OCI-LY1 (cell line): ENCODE results near the gene RNU1-4.
"Not testable (repeated sequence)": the region's sequence is repeated elsewhere in the genome, so short reads cannot be mapped to it uniquely, and the experiment has no call there.

Experiments used
- H2AFZ ChIP-seq: fragments of 200-600 bp; sonication (generic), shearing (Covaris generic); 2 replicates; pipeline ENCODE4 v1.6.0; 2014; ENCODE audit warnings: antibody characterized with exemption, mild to moderate bottlenecking, low read length
- H3F3A ChIP-seq: fragments of 200-600 bp; sonication (generic), shearing (Covaris generic); 2 replicates; pipeline ENCODE4 v1.6.0; 2014; ENCODE audit warnings: mild to moderate bottlenecking, antibody characterized with exemption, low read length, moderate library complexity; ENCODE audit not compliant: insufficient read depth
- H3K27ac ChIP-seq: fragments of 200-600 bp; sonication (generic); 2 replicates; pipeline ENCODE4 v1.5.1; 2014; ENCODE audit warnings: low read length, mixed run types, mild to moderate bottlenecking, low read depth; ENCODE audit not compliant: poor library complexity, severe bottlenecking
- H3K27me3 ChIP-seq: fragments of 200-600 bp; sonication (generic); 2 replicates; pipeline ENCODE4 v1.6.0; 2014; ENCODE audit warnings: antibody characterized with exemption, mild to moderate bottlenecking, low read length, moderate library complexity; ENCODE audit not compliant: insufficient read depth
- H3K36me3 ChIP-seq: fragments of 200-600 bp; sonication (generic); 2 replicates; pipeline ENCODE4 v1.6.1; 2014; ENCODE audit warnings: mild to moderate bottlenecking, antibody characterized with exemption, low read length, moderate library complexity, mixed read lengths; ENCODE audit not compliant: insufficient read depth
- H3K4me1 ChIP-seq: fragments of 200-600 bp; sonication (generic); 2 replicates; pipeline ENCODE4 v1.5.1; 2014; ENCODE audit warnings: mild to moderate bottlenecking, low read length, moderate library complexity; ENCODE audit not compliant: insufficient read depth, severe bottlenecking
- H3K4me2 ChIP-seq: fragments of 200-600 bp; sonication (generic), shearing (Covaris generic); 2 replicates; pipeline ENCODE4 v1.6.1; 2014; ENCODE audit warnings: low read length
- H3K4me3 ChIP-seq: fragments of 200-600 bp; sonication (generic); 2 replicates; pipeline ENCODE4 v1.5.1; 2014; ENCODE audit warnings: low read length, low read depth, mild to moderate bottlenecking, mixed read lengths; ENCODE audit not compliant: poor library complexity, severe bottlenecking
- H3K79me2 ChIP-seq: fragments of 200-600 bp; shearing (Covaris generic); 2 replicates; pipeline ENCODE4 v1.6.1; 2016; ENCODE audit warnings: mixed run types, low read length, mixed read lengths; ENCODE audit not compliant: insufficient read depth
- H3K9ac ChIP-seq: fragments of 200-600 bp; sonication (generic), shearing (Covaris generic); 2 replicates; pipeline ENCODE4 v1.6.1; 2014; ENCODE audit warnings: mild to moderate bottlenecking, low read length, mixed read lengths
- H3K9me2 ChIP-seq: fragments of 200-600 bp; sonication (generic), shearing (Covaris generic); 2 replicates; pipeline ENCODE4 v1.6.1; 2014; ENCODE audit warnings: low read depth, mild to moderate bottlenecking, low read length, mixed read lengths
- H3K9me3 ChIP-seq: fragments of 200-600 bp; shearing (Covaris generic); 2 replicates; pipeline ENCODE4 v1.6.1; 2014; ENCODE audit warnings: low read length, mixed read lengths
- H4K20me1 ChIP-seq: fragments of 200-600 bp; sonication (generic), shearing (Covaris generic); 2 replicates; pipeline ENCODE4 v1.6.0; 2016; ENCODE audit warnings: mild to moderate bottlenecking, low read length; ENCODE audit not compliant: insufficient read depth

RNU1-4 gene

GRCh38 chr1:16710618-16711017 is 29.7 kb upstream of the RNU1-4 start:
- H3F3A ChIP-seq, H3K9me2 ChIP-seq, H2AFZ ChIP-seq, H4K20me1 ChIP-seq, H3K4me1 ChIP-seq, H3K27ac ChIP-seq, H3K27me3 ChIP-seq, H3K79me2 ChIP-seq, H3K9me3 ChIP-seq, H3K9ac ChIP-seq, H3K4me3 ChIP-seq, H3K36me3 ChIP-seq, H3K4me2 ChIP-seq: not testable (repeated sequence)

- not testable (repeated sequence) for H3K27ac ChIP-seq, H3K4me1 ChIP-seq, H3K4me3 ChIP-seq, H3K27me3 ChIP-seq, H3K4me2 ChIP-seq, H3K9ac ChIP-seq, H2AFZ ChIP-seq, H3K36me3 ChIP-seq, H4K20me1 ChIP-seq, H3K79me2 ChIP-seq, H3K9me2 ChIP-seq, H3F3A ChIP-seq, H3K9me3 ChIP-seq
Measured at GRCh38 chr1:16712131-16712530, 28.2 kb upstream of the RNU1-4 start.

- H3K4me3 ChIP-seq, H3F3A ChIP-seq, H4K20me1 ChIP-seq, H3K4me1 ChIP-seq, H3K36me3 ChIP-seq, H3K9me2 ChIP-seq, H3K79me2 ChIP-seq, H3K4me2 ChIP-seq, H3K9ac ChIP-seq, H2AFZ ChIP-seq, H3K27ac ChIP-seq, H3K9me3 ChIP-seq: not testable (repeated sequence)
- 0 out of 2 replicates have a peak, but pooled peaks cover 11% of the 10 kb centered on the region for H3K27me3 ChIP-seq
Measured at GRCh38 chr1:16712582-16712981, 27.7 kb upstream of the RNU1-4 start.

GRCh38 chr1:16712984-16713383 is 27.3 kb upstream of the RNU1-4 start:
- not testable (repeated sequence) for H3K36me3 ChIP-seq, H3K4me2 ChIP-seq, H3K79me2 ChIP-seq, H3K9me2 ChIP-seq, H4K20me1 ChIP-seq, H3K9ac ChIP-seq, H2AFZ ChIP-seq, H3K27ac ChIP-seq, H3F3A ChIP-seq, H3K9me3 ChIP-seq, H3K4me3 ChIP-seq, H3K4me1 ChIP-seq
- 0 out of 2 replicates have a peak, but pooled peaks cover 14% of the 10 kb centered on the region for H3K27me3 ChIP-seq

- H3K9me3 ChIP-seq, H3K4me2 ChIP-seq, H3K9ac ChIP-seq, H3K9me2 ChIP-seq, H3K4me3 ChIP-seq, H3F3A ChIP-seq, H3K79me2 ChIP-seq, H3K27ac ChIP-seq, H3K4me1 ChIP-seq, H3K36me3 ChIP-seq, H4K20me1 ChIP-seq, H2AFZ ChIP-seq: not testable (repeated sequence)
- 0 out of 2 replicates have a peak, but pooled peaks cover 14% of the 10 kb centered on the region for H3K27me3 ChIP-seq
Measured at GRCh38 chr1:16713480-16713879, 26.8 kb upstream of the RNU1-4 start.
